C1 segment of cervical spinal cord (tissue), 14 donors: ENCODE measurements around the gene GALR1.

Experiments used
- DNase-seq, 14 donors: peaks; one replicate each; lab custom pipeline; 2025; lab: John Stamatoyannopoulos, UW

The GALR1 gene

DNA sequence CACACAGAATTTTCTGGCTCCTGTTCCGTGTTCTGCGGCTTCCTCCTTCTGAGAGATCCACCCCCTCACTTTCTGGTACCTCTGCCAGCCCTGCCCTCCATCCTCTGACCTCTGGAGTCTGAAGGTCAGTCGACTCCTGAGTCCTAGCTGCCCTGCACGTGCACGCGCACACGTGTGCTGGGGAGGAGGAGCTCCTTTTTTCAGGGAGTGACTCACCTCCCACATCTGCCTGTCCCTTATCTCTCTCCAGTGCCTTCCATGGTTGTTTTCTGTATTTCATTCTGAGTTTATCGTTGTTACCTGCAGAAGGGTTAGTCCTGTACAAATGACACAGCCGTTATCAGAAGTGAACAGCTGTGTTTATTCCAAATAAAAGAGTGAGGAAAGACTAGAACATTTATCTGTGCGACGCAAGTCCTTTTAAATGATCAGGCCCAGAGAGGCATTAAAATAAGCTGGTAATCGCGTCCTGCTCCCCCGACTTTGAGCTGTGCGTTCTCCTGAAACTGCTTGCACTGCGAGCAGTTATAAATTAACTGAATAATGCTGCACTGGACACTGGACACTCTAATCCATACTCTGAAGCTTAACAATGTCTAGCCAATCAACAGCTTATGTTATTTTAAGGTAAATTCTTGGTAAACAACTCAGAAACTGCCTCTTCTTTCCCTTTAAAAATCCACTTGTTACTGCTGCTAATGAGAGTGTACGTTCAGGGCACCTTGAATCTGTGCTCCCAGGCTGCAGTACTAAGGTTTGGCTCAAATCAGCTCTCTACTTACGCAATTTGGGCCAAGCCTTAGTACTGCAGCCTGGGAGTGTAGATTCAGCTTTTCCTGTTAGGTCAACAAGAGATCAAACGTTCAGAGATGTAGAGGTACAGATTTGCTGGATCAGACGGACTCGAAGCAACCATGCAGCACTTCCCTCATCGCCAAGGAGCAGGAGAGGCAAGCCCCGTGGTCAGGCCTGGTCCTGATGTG, 72.5 kb downstream of the GALR1 start:
- DNase-seq, result no peak

GRCh38 chr18:77323640-77324299, 74.1 kb downstream of the GALR1 start:
- DNase-seq, result no peak
